GM21737 (cell line): ENCODE data around the gene PHLPP1.
"Not testable (repeated sequence)": the region's sequence is repeated elsewhere in the genome, so short reads cannot be mapped to it uniquely, and the experiment has no call there.

ENCODE experiments used
- ATAC-seq: cut with Tn5 transposase; IDR thresholded peaks from one replicate; pipeline ENCODE4 v1.9.1; 2021; ENCODE audit warnings: mild to moderate bottlenecking, moderate library complexity; ENCODE audit not compliant: unreplicated experiment

Gene PHLPP1

DNA sequence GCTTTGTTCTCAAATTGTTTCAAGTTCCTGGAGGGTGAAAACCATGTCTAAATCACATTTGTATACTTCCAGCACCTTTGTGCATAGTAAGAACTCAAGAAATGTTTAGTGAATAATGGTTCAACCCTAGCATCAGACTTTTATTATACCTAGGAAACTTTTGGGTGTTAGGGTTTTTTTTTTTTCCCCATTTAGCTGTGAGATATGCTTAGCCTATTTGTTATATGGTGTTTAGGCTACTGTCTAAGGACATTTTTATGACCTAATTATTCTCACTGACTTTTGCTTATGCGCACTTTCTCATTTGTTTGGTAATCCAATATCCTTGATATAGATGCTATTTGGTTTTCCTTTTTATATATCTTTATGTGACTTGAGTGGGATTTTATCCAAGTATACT is 164.7 kb downstream of the PHLPP1 start:
- ATAC-seq = no peak

- no peak for ATAC-seq
These were observed 165.5 kb downstream of the PHLPP1 start for GRCh38 chr18:62880673-62881364.

- no peak for ATAC-seq
These were observed 166.2 kb downstream of the PHLPP1 start for GRCh38 chr18:62881509-62882016.

GRCh38 chr18:62883937-62884735 is 168.8 kb downstream of the PHLPP1 start:
- no peak for ATAC-seq

DNA sequence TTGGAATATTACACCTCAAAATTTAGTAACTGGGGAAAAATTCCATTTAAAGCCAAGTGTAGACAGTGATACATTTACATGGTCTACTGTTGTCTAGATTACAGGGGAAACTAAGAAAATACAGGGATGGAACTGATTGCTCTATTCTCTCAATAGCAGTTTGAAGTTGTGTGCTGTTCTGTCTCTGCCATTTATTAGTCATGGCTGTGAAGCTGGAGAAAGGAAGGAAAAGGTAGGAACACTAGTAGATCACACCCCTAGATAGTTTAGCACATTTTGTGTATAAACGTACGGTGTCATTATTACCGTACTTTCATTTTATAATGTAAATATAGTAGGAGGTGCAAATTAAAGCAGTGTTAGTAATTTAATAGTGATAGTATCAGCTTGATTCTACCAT is 170.5 kb downstream of the PHLPP1 start:
- no peak for ATAC-seq

- ATAC-seq = no peak
These were observed 179.5 kb downstream of the PHLPP1 start for GRCh38 chr18:62894681-62895390.

DNA sequence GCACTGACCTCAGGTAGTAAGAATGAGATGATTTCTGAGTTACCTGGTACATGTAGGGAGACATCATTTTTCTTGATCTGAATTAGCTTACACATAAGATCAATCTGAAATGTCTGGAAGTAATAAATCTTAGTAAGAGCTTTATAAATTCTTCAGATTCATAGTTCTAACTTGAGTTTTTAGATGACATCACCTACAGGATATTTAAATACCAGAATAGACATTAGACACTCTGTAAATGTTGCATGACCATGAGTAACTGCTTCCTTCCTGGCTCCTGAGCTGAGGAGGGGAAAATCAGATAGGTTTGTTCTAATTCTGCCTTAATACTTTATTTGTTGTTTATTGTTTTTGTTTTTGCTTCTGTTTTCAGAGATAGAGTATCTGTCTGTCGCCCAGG is 181.8 kb downstream of the PHLPP1 start:
- no peak for ATAC-seq

DNA sequence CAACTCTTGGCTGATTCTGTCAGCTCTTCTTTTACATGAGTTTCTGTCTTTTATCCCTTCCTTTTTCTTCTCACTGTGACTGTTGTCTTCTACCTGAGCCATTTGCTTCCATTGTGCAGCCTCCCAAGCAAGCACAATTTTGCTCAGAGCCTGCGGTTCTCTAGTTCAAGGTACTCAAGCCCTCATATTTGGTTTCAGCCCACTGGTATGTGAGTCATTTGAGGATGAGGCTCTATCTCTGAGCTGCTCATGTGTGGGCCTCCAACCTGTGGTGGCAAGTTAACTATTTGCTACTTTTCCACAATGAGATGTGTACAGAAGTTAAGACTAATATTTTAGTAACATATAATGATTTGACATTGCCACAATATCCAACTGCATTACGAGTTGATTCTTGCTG is 183.0 kb downstream of the PHLPP1 start:
- peak; percentile 95 for ATAC-seq

DNA sequence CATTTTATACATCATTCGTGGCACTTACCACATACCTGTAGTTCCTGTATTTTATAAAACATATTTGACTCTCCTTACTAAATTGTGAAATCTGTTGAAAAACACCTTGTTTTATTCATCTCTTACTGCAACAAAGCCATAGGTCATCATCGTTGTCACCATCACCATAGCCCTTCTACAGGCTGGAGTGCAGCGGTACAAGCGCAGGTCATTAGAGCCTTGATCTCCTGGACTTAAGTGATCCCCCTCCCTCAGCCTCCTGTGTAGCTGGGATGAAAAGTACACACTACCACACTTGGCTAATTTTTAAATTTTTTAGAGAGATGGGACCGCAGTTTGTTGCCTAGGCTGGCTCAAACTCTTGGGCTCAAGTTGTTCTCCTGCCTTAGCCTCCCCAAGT is 184.2 kb downstream of the PHLPP1 start:
- ATAC-seq = no peak

- no peak for ATAC-seq
These were observed 185.0 kb downstream of the PHLPP1 start for GRCh38 chr18:62900132-62900883.

- no peak for ATAC-seq
These were observed 187.4 kb downstream of the PHLPP1 start for GRCh38 chr18:62902776-62903175.

DNA sequence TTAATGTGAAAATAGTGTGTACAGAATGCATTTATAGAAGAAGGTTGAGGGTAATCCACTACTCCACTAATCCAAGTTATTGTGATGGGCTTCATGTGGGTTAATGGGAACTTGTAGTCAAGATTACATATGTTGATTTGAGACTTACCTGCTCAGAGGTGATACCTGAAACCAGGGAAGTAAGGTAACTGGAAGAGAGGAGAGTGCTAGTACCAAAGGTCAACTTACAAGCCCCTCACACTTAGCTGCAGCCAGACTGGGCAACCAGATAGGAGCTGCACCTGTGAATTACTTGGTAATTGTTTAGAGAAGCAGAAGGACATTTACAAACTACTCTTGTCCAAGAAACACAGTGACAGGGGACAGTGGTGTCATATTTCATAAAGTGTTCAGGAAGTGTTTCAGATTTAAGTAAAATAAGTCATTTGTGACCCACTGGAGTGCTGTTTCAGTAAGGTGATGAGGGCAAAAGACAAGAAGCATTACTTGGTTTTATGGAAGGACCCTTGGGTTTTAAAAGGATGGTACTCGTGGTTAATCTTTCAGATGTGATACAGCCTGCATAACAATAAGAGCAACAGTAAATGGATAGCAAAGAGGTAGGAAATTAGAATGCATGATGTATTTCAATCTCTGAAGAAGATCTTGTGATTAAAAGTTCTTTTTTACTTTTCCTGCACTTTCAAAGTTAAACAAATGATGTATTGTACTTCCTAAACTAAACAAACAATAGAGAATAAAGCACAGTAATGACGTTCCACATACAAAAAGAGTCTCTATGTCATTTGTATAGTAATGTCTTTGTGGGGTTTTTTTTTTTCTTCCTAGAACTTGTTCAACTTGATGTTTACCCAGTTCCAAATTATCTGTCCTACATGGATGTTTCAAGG is 189.3 kb downstream of the PHLPP1 start:
- no peak for ATAC-seq

DNA sequence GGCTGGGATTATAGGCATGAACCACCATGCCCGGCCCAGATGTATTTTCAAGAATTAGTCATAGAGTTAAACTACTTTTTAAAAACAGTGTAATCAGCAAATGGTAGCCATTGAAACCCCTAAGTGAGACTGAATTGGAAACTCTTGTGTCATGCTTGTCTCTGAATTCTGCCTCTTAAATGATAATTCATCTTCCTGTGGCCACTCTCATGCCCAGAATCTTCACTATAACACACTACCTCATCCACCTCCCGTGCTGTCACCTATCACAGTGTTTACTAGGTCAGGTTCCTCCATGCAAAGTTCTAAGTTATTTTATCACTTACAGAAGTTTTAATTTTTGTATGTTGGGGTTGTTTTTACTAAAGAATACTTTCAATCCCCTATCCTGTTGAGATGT is 197.5 kb downstream of the PHLPP1 start:
- no peak for ATAC-seq

- ATAC-seq = not testable (repeated sequence)
These were observed 198.5 kb downstream of the PHLPP1 start for GRCh38 chr18:62913824-62914223.

DNA sequence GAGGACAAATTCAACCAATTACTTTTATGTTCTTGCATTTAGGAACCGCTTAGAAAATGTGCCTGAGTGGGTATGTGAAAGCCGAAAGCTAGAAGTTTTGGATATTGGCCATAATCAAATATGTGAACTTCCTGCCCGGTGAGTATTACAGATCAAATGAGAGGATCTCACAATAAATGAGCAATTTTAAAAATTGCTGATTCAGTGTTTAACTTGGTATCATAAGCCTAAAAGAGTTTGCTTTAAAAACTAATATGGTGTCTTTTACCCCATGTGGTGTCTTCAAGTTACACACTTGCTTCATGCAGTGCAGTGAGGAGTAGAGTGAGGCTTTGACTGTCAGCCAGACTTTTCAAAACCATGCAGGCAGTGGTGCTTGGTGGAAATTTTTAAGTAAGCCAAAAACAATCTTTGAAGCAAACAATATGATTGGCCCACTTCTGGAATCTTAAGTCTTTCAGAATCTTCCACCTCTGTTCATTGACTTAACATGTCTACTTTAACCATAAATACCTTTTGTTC is 199.6 kb downstream of the PHLPP1 start:
- no peak for ATAC-seq

DNA sequence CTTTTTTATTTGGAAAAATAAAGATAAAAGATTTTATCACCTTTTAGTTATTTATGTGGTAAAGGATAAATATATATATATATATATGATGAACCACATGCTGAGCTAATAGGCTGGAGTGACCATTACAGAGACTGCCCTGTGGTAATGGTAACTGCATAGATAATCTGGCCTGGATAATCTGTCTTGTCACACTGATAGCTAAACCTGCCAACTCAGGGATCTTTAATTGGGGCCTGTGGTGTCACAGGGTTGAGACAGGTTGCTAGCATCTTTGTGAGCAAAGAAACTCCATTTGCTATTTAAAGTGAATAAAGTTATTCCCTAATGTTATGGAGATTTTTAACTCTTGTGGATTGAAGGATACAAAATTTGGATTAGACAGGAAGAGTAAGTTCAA is 203.0 kb downstream of the PHLPP1 start:
- no peak for ATAC-seq

DNA sequence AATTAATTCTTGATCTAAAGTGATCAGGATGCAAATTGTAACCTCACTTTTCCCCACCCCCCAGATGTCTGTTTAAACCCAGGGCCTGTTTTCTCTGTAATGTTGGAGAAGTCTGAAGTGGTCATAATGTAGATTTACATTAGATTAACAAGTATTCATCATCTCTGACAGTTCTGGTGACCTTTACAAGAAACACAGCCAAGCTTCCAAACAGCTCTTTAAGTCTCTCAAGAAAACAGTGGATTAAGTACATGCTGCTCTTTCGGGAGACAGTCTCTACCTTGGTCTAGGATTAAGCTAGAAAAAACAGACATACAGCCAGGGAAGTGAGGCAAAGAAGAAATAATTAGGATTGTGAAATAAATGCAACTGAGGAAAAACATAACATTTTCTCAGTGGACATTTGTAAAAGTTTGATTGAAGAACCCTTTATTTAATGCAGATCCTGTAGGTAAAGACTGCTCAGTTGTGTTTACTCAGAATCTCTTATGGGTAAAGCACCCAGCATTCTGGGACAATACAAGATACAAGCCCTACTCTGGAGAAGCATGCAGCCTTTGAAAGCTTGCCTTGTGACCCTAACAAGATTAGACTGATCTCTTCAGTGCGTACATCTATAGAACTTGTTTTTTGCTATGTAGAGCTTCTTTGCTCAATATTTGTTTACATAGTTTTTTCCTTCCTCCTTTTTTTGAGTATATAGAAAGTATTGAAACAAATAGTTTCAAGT is 203.9 kb downstream of the PHLPP1 start:
- ATAC-seq = no peak

GRCh38 chr18:62925031-62925688 is 209.8 kb downstream of the PHLPP1 start:
- ATAC-seq = no peak
